ENCODE results near the gene USP2.

Gene USP2

GRCh38 chr11:119320776-119321524 is 60.5 kb downstream of the USP2 start:
- no peak for FAIRE-seq

- FAIRE-seq: no peak
Observed at GRCh38 chr11:119320240-119320775, 61.2 kb downstream of the USP2 start.

GRCh38 chr11:119319700-119320239 is 61.7 kb downstream of the USP2 start:
- FAIRE-seq: no peak

- FAIRE-seq: no peak
Observed at GRCh38 chr11:119319136-119319699, 62.3 kb downstream of the USP2 start.

GRCh38 chr11:119318240-119319135 is 63.0 kb downstream of the USP2 start:
- FAIRE-seq: no peak

GRCh38 chr11:119317592-119318239 is 63.8 kb downstream of the USP2 start:
- FAIRE-seq: no peak

- no peak for FAIRE-seq
Observed at GRCh38 chr11:119316729-119317591, 64.5 kb downstream of the USP2 start, which contains the start of gene MCAM. Gene MCAM (minus strand): TSS chr11:119317130. CDS start chr11:119317101, 29 bp downstream.

- no peak for FAIRE-seq
Observed at GRCh38 chr11:119316016-119316728, 65.3 kb downstream of the USP2 start.

GRCh38 chr11:119315131-119316015 is 66.1 kb downstream of the USP2 start:
- no peak for FAIRE-seq

GRCh38 chr11:119314726-119315125 is 66.8 kb downstream of the USP2 start:
- FAIRE-seq: no peak

- FAIRE-seq: no peak
Observed at GRCh38 chr11:119310682-119311052, 70.8 kb downstream of the USP2 start.

GRCh38 chr11:119309953-119310681 is 71.4 kb downstream of the USP2 start:
- FAIRE-seq: no peak

- no peak for FAIRE-seq
Observed at GRCh38 chr11:119309411-119309810, 72.1 kb downstream of the USP2 start.

- FAIRE-seq: no peak
Observed at GRCh38 chr11:119307974-119308373, 73.5 kb downstream of the USP2 start.

- no peak for FAIRE-seq
Observed at GRCh38 chr11:119307219-119307618, 74.3 kb downstream of the USP2 start.

GRCh38 chr11:119306373-119306890 is 75.1 kb downstream of the USP2 start:
- no peak for FAIRE-seq

- no peak for FAIRE-seq
Observed at GRCh38 chr11:119305556-119306372, 75.7 kb downstream of the USP2 start.
